Fibroblast of lung (primary cell): ENCODE data around the gene TMC1. TPM values are rescaled to one million over a fixed set of nuclear protein-coding genes. Genes with fewer than 3 reads are reported as not detected.

Experiments used
- DNase-seq, 2 donors: peaks; one replicate each; pipeline versions ENCODE4 v3.0.0 to v3.0.0-alpha.2; 2010; ENCODE audit warnings: low read depth in 2 of 2
- H2AFZ ChIP-seq: 2 replicates; pipeline ENCODE4 v1.5.1; 2012; ENCODE audit warnings: low read length, control low read depth, inconsistent platforms
- H3K27ac ChIP-seq: 2 replicates; pipeline ENCODE4 v1.5.1; 2011; ENCODE audit warnings: low read length, control low read depth; ENCODE audit not compliant: insufficient read depth
- H3K27me3 ChIP-seq: 2 replicates; pipeline ENCODE4 v1.5.1; 2011; ENCODE audit warnings: mild to moderate bottlenecking, low read length; ENCODE audit not compliant: control insufficient read depth, insufficient read depth
- H3K36me3 ChIP-seq: 2 replicates; pipeline ENCODE4 v1.5.1; 2011; ENCODE audit warnings: low read length; ENCODE audit not compliant: control insufficient read depth, insufficient read depth
- H3K4me1 ChIP-seq: 2 replicates; pipeline ENCODE4 v1.5.1; 2011; ENCODE audit warnings: low read length; ENCODE audit not compliant: control insufficient read depth, insufficient read depth; ENCODE audit errors: extremely low read depth
- H3K4me2 ChIP-seq: 2 replicates; pipeline ENCODE4 v1.5.1; 2011; ENCODE audit warnings: low read length, control low read depth; ENCODE audit not compliant: insufficient read depth; ENCODE audit errors: extremely low read depth
- H3K4me3 ChIP-seq, 4 experiments: fragments of 200-600 bp in 1 of 4; sonication (generic) in 1 of 4; replicated peaks in 1 of 4; 2 replicates each; pipeline ENCODE4 v1.5.1; 2011 to 2016; ENCODE audit warnings: low read length in 4 of 4, low read depth in 3 of 4, mild to moderate bottlenecking in 3 of 4, control low read depth in 2 of 4, inconsistent platforms in 1 of 4, mixed read lengths in 1 of 4; ENCODE audit not compliant: insufficient read depth in 1 of 4; ENCODE audit errors: control extremely low read depth in 1 of 4
- H3K79me2 ChIP-seq: 2 replicates; pipeline ENCODE4 v1.5.1; 2012; ENCODE audit warnings: mild to moderate bottlenecking, low read length, inconsistent platforms; ENCODE audit not compliant: control insufficient read depth, insufficient read depth
- H3K9ac ChIP-seq: 2 replicates; pipeline ENCODE4 v1.5.1; 2011; ENCODE audit warnings: mild to moderate bottlenecking, low read length, control low read depth; ENCODE audit not compliant: insufficient read depth
- H3K9me3 ChIP-seq: 2 replicates; pipeline ENCODE4 v1.5.1; 2012; ENCODE audit warnings: low read depth, low read length; ENCODE audit not compliant: control insufficient read depth, insufficient read depth
- H4K20me1 ChIP-seq: 2 replicates; pipeline ENCODE4 v1.5.1; 2011; ENCODE audit warnings: low read length; ENCODE audit not compliant: control insufficient read depth, insufficient read depth; ENCODE audit errors: extremely low read depth
- CTCF ChIP-seq, 2 donors: IDR thresholded peaks in 1 of 2; conservative IDR thresholded peaks in 1 of 2; 1 replicate in 1 of 2; 2 replicates in 1 of 2; pipeline ENCODE4 v1.5.1; 2011 to 2012; ENCODE audit warnings: low read length in 2 of 2, control low read depth in 1 of 2, inconsistent platforms in 1 of 2, low read depth in 1 of 2, mild to moderate bottlenecking in 1 of 2
- EZH2 ChIP-seq: IDR thresholded peaks from 2 replicates; pipeline ENCODE4 v1.5.1; 2012; ENCODE audit warnings: low read length, control low read depth, mild to moderate bottlenecking; ENCODE audit errors: missing control alignments
- polyA plus RNA-seq, 2 donors: library from polyadenylated mRNA; depleted of rRNA in 1 of 2; stranded (reverse) in 1 of 2; unstranded in 1 of 2; fragments of >200 nt; gene quantifications; 2 replicates each; pipeline ENCODE4 v1.2.1, GENCODE V29; 2011 to 2012; ENCODE audit warnings: missing spikeins in 1 of 2
- total RNA-seq: library from RNA; depleted of rRNA; stranded (reverse); fragments of >200 nt; gene quantifications from 2 replicates; pipeline ENCODE4 v1.2.1, GENCODE V29; 2014

TMC1 gene
- total and polyA plus RNA-seq, 2 donors (not counting 1 experiment from before 2014, with no cell fraction given), result 0.27 to 0.33 TPM

GRCh38 chr9:72635197-72635596, 113.8 kb downstream of the TMC1 start:
- H2AFZ ChIP-seq, result no peak overlapping the region
- H3K4me2 ChIP-seq, result no peak overlapping the region
- H3K4me3 ChIP-seq, result no peak overlapping the region
- H3K36me3 ChIP-seq, result no peaks in the 10 kb centered on the region
- H4K20me1 ChIP-seq, result no peaks in the 10 kb centered on the region
- no peak overlapping the region for H3K9ac ChIP-seq
- no peak overlapping the region for H3K27ac ChIP-seq
- no peaks in the 10 kb centered on the region for H3K4me1 ChIP-seq
- no peak for TF ChIP-seq EZH2
- TF ChIP-seq CTCF (conservative IDR thresholded peaks at IDR 0.05 in 1 of 2, IDR thresholded peaks at IDR 0.05 in 1 of 2; ENCODE audit: low read depth in 1 of 2, low read length in 2 of 2), result no peak
- peak in 1 of 2 donors; percentile 26 for DNase-seq
- no peaks in the 10 kb centered on the region for H3K79me2 ChIP-seq
- H3K27me3 ChIP-seq, result no peaks in the 10 kb centered on the region
- H3K9me3 ChIP-seq, result no peaks in the 10 kb centered on the region

- H3K27me3 ChIP-seq, result no peaks in the 10 kb centered on the region
- no peaks in the 10 kb centered on the region for H3K79me2 ChIP-seq
- no peak overlapping the region for H3K4me3 ChIP-seq
- DNase-seq, result no peak
- H3K36me3 ChIP-seq, result no peaks in the 10 kb centered on the region
- H3K4me2 ChIP-seq, result no peak overlapping the region
- H3K27ac ChIP-seq, result no peak overlapping the region
- TF ChIP-seq EZH2, result no peak
- no peak for TF ChIP-seq CTCF (conservative IDR thresholded peaks at IDR 0.05 in 1 of 2, IDR thresholded peaks at IDR 0.05 in 1 of 2; ENCODE audit: low read depth in 1 of 2, low read length in 2 of 2)
- H3K4me1 ChIP-seq, result no peaks in the 10 kb centered on the region
- H3K9ac ChIP-seq, result no peak overlapping the region
- no peaks in the 10 kb centered on the region for H4K20me1 ChIP-seq
- H2AFZ ChIP-seq, result no peak overlapping the region
- H3K9me3 ChIP-seq, result no peaks in the 10 kb centered on the region
These were observed 115.2 kb downstream of the TMC1 start for GRCh38 chr9:72636621-72637020.

GRCh38 chr9:72643651-72644050, 122.2 kb downstream of the TMC1 start:
- no peak overlapping the region for H3K9ac ChIP-seq
- H4K20me1 ChIP-seq, result no peaks in the 10 kb centered on the region
- no peak overlapping the region for H3K27ac ChIP-seq
- H3K4me2 ChIP-seq, result no peak overlapping the region
- no peak overlapping the region for H3K4me3 ChIP-seq
- H2AFZ ChIP-seq, result no peak overlapping the region
- H3K9me3 ChIP-seq, result no peaks in the 10 kb centered on the region
- no peaks in the 10 kb centered on the region for H3K36me3 ChIP-seq
- H3K4me1 ChIP-seq, result no peaks in the 10 kb centered on the region
- H3K27me3 ChIP-seq, result no peaks in the 10 kb centered on the region
- no peak for TF ChIP-seq EZH2
- no peak for TF ChIP-seq CTCF (conservative IDR thresholded peaks at IDR 0.05 in 1 of 2, IDR thresholded peaks at IDR 0.05 in 1 of 2; ENCODE audit: low read depth in 1 of 2, low read length in 2 of 2)
- H3K79me2 ChIP-seq, result no peaks in the 10 kb centered on the region
- DNase-seq, result no peak
